GM12878 (cell line): ENCODE data around the gene ADGRD2. TPM values are rescaled to one million over a fixed set of nuclear protein-coding genes. Genes with fewer than 3 reads are reported as not detected.

ENCODE experiments used
- ATAC-seq: fragments of 200-7000 bp; cut with Tn5 transposase; 3 replicates; pipeline ENCODE4 v1.9.1; 2020; ENCODE audit warnings: mild to moderate bottlenecking, moderate library complexity
- BruUV-seq: library from RNA; stranded (reverse); fragments of 400-500 nt; replicated peaks from 2 replicates; lab custom pipeline; 2021; lab: Mats Ljungman, UMichigan
- CTCF ChIA-PET: fragments of 300-600 bp; sonication (Branson Sonifier 250); formaldehyde crosslinking; extraction: SDS; loops from one replicate; lab custom pipeline; 2021; ENCODE audit warnings: inconsistent platforms; lab: Yijun Ruan, JAX
- POLR2A ChIA-PET: fragments of 350-600 bp; formaldehyde crosslinking; extraction: SDS; loops from one replicate; lab custom pipeline; 2021; ENCODE audit warnings: inconsistent platforms; lab: Charles Lee
- RAD21 ChIA-PET: fragments of 300-600 bp; sonication (Branson Sonifier 250); formaldehyde crosslinking; loops from one replicate; lab custom pipeline; 2023; ENCODE audit warnings: antibody characterized with exemption; ENCODE audit not compliant: unreplicated experiment; lab: Charles Lee
- SMC1A ChIA-PET: fragments of 300-600 bp; sonication (Branson Sonifier 250); formaldehyde crosslinking; loops from one replicate; lab custom pipeline; 2023; ENCODE audit not compliant: unreplicated experiment, uncharacterized antibody; lab: Charles Lee
- DNase-seq: peaks from one replicate; pipeline ENCODE4 v3.0.0-alpha.2; 2011; ENCODE audit warnings: low read depth, low spot score
- FAIRE-seq: peaks from 3 replicates; lab custom pipeline; 2011; peaks lifted over from hg19 to GRCh38; lab: Jason Lieb, UNC
- H2AFZ ChIP-seq: 2 replicates; pipeline ENCODE4 v1.6.0; 2011; ENCODE audit warnings: low read depth, low read length, control low read depth; ENCODE audit not compliant: control insufficient read depth
- H3K27ac ChIP-seq: 2 replicates; pipeline ENCODE4 v1.5.1; 2011; ENCODE audit warnings: control low read depth; ENCODE audit not compliant: control insufficient read depth, insufficient read depth
- H3K27me3 ChIP-seq, 2 experiments: replicated peaks in 1 of 2; 2 replicates each; pipeline versions ENCODE4 v1.6.0 to v1.6.1; 2011; ENCODE audit warnings: low read length in 1 of 2; ENCODE audit not compliant: control insufficient read depth in 2 of 2, insufficient read depth in 2 of 2
- H3K36me3 ChIP-seq, 2 experiments: 2 replicates each; pipeline ENCODE4 v1.5.1; 2011; ENCODE audit warnings: low read length in 1 of 2; ENCODE audit not compliant: control insufficient read depth in 2 of 2, insufficient read depth in 2 of 2
- H3K4me1 ChIP-seq: 2 replicates; pipeline ENCODE4 v1.6.1; 2011; ENCODE audit warnings: mild to moderate bottlenecking, low read length, moderate library complexity, mixed read lengths; ENCODE audit not compliant: control insufficient read depth, insufficient read depth
- H3K4me2 ChIP-seq: 2 replicates; pipeline ENCODE4 v1.6.0; 2011; ENCODE audit warnings: control low read depth; ENCODE audit not compliant: control insufficient read depth, insufficient read depth
- H3K4me3 ChIP-seq: fragments of 200-600 bp; sonication (generic); 2 replicates; pipeline ENCODE4 v1.5.1; 2016
- H3K79me2 ChIP-seq: 2 replicates; pipeline ENCODE4 v1.6.0; 2011; ENCODE audit warnings: low read length; ENCODE audit not compliant: control insufficient read depth, insufficient read depth
- H3K9ac ChIP-seq: 2 replicates; pipeline ENCODE4 v1.8.0; 2011; ENCODE audit warnings: low read length, control low read depth, mixed read lengths; ENCODE audit not compliant: control insufficient read depth, insufficient read depth
- H3K9me3 ChIP-seq: replicated peaks from 3 replicates; pipeline ENCODE4 v1.5.1; 2011; ENCODE audit warnings: mild to moderate bottlenecking, low read length; ENCODE audit not compliant: control insufficient read depth, insufficient read depth
- H4K20me1 ChIP-seq: 2 replicates; pipeline ENCODE4 v1.6.0; 2011; ENCODE audit not compliant: control insufficient read depth, insufficient read depth
- BHLHE40 ChIP-seq, 2 experiments: fragments of 450-650 bp in 1 of 2; IDR thresholded peaks; 2 replicates each; pipeline ENCODE4 v1.6.1; 2011 to 2017; ENCODE audit warnings: low read depth in 2 of 2, borderline replicate concordance in 1 of 2, improper control_type of control experiment in 1 of 2, low read length in 1 of 2, mild to moderate bottlenecking in 1 of 2
- HDGF ChIP-seq: fragments of 450-650 bp; IDR thresholded peaks from 2 replicates; pipeline ENCODE4 v1.6.1; 2016; ENCODE audit warnings: antibody characterized with exemption
- POLR2AphosphoS2 ChIP-seq: IDR thresholded peaks from 2 replicates; pipeline ENCODE4 v1.6.1; 2011; ENCODE audit warnings: low read depth, mild to moderate bottlenecking, low read length, improper control_type of control experiment, moderate library complexity
- RUNX3 ChIP-seq: IDR thresholded peaks from 2 replicates; pipeline ENCODE4 v1.6.1; 2012; ENCODE audit warnings: low read length, inconsistent platforms
- SKIL ChIP-seq: fragments of 450-650 bp; IDR thresholded peaks from 2 replicates; pipeline ENCODE4 v1.6.1; 2017; ENCODE audit warnings: mild to moderate bottlenecking, low read depth, inconsistent platforms; ENCODE audit not compliant: poor library complexity, severe bottlenecking
- WGBS: methylation state at CpG from one replicate; pipeline ENCODE4 v1.1.6; 2016; ENCODE audit warnings: low lambda C conversion rate; ENCODE audit not compliant: insufficient replicate concordance, insufficient coverage; ENCODE audit errors: missing lambda C conversion rate; 5-methylcytosine and 5-hydroxymethylcytosine counted together
- in situ Hi-C: fragments of 300-500 bp; cut with MboI; formaldehyde crosslinking; loops from 9 replicates; pipeline ENCODE4 v1.14.3; 2018; ENCODE audit warnings: mixed read lengths
- intact Hi-C: fragments of 100-400 bp; cut with micrococcal nuclease; formaldehyde crosslinking; loops from one replicate; pipeline ENCODE4 v1.14.2; 2022; ENCODE audit not compliant: unreplicated experiment
- polyA plus RNA-seq, 11 experiments: library from polyadenylated mRNA; depleted of rRNA in 4 of 11; unstranded in 6 of 11; stranded (reverse) in 5 of 11; fragments of >200 nt; fragmentation: Nextera tagmentation in 4 of 11; fragmentation: Illumina TruSeq in 1 of 11; extraction: Ambion mirVana in 4 of 11; extraction: Trizol in 1 of 11; gene quantifications; 1 replicate in 1 of 11; 2 replicates in 10 of 11; pipeline versions ENCODE4 v1.2.1 to v1.2.3, GENCODE V29; 2011 to 2016; ENCODE audit warnings: inconsistent platforms in 2 of 11, missing spikeins in 2 of 11, low read depth in 1 of 11
- total RNA-seq, 4 experiments: library from RNA; depleted of rRNA in 3 of 4; stranded (reverse); fragments of >200 nt in 3 of 4; fragmentation: Illumina TruSeq in 1 of 4; extraction: Trizol in 1 of 4; gene quantifications; 2 replicates each; pipeline versions ENCODE4 v1.2.1 to v1.2.3, GENCODE V29; 2013 to 2021

ADGRD2 gene
- total and polyA plus RNA-seq, 10 of the 15 experiments (the other 5 are each of a cell fraction or from before 2014, with no cell fraction given): not detected

DNA sequence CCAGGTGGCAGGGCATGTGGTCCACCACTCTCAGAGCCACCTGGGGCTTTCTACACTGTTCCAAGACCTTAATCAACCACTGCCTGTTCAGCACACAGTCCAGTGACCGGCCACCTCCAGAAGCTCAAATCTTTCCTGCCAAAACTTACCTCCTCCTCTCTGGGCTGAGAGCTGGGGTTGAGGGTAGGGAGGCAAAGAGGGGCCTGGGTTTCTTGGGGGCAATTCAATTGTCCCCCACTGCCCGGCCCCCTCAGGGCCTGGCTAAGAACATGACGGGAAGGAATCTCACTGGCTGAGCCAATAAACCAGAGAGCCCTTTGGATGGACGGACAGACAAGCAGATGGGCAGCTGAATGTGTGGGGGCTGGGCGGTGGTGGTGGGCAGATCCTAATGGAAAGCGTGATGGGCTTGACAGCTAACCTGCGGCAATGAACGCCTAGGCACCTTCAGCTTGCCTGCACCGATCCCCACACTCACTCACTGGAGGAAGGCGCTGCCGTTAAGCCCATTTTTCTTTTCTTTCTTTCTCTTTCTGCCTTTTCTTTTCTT, 51.6 kb downstream of the ADGRD2 start:
- H3K79me2 ChIP-seq: no peaks in the 10 kb centered on the region
- no peak for TF ChIP-seq BHLHE40 (IDR thresholded peaks at IDR 0.05; ENCODE audit: borderline replicate concordance in 1 of 2, low read depth in 2 of 2, low read length in 1 of 2)
- TF ChIP-seq HDGF: no peak
- TF ChIP-seq RUNX3: no peak
- TF ChIP-seq SKIL: no peak
- TF ChIP-seq POLR2AphosphoS2: no peak
- TF ChIP-seq, all 136 proteins: peak for 0
- ChIA-PET CTCF (interaction anchor here (1.0 to 1.2 kb wide), 2 partner anchors 16 to 35 kb away, joined by 3 read pairs; no protein-coding TSS in a partner anchor), RAD21 (no interaction called here), POLR2A (interaction anchor here (0.5 kb wide), 1 partner anchor 230 kb away, joined by 3 read pairs; no protein-coding TSS in a partner anchor), SMC1A (interaction anchor here (0.9 kb wide), 1 partner anchor 22 kb away, joined by 3 read pairs; no protein-coding TSS in a partner anchor)
- no peak for DNase-seq
- no peak for ATAC-seq
- WGBS: 52% methylated on average over 11 of the region's 11 CpGs
- Histone ChIP-seq H3K4me1 (peaks cover 11% of the 10 kb centered on the region; the same call in 1 of the 2 replicates), H3K36me3 (no peaks in the 10 kb centered on the region), H3K9me3 (no peaks in the 10 kb centered on the region), H3K4me3 (no peak overlapping the region), H2AFZ (no peak overlapping the region), H4K20me1 (no peaks in the 10 kb centered on the region), H3K4me2 (no peak overlapping the region), H3K9ac (no peak overlapping the region), H3K27me3 (peaks cover 9 to 10% of the 10 kb centered on the region in 2 experiments; a peak in 3 of 4 replicates), H3K27ac (no peak overlapping the region)
- no TSS peak for BruUV-seq
- FAIRE-seq: no peak
- intact Hi-C loops: no loop called here
- in situ Hi-C loops: no loop called here
